HL-60 (cell line): ENCODE measurements around the gene PLLP.

ENCODE experiments used
- DNase-seq, 2 experiments: peaks; one replicate each; pipeline ENCODE4 v3.0.0-alpha.2; 2010 to 2020; ENCODE audit warnings: low read depth in 1 of 2, low spot score in 1 of 2
- H3K27ac ChIP-seq: fragments of 250-450 bp; sonication (Bioruptor Pico); replicated peaks from 2 replicates; pipeline ENCODE4 v1.5.1; 2020; ENCODE audit warnings: mild to moderate bottlenecking, moderate library complexity
- H3K27me3 ChIP-seq: fragments of 250-450 bp; sonication (Bioruptor Pico); 2 replicates; pipeline ENCODE4 v1.5.1; 2021; ENCODE audit warnings: mild to moderate bottlenecking, moderate library complexity; ENCODE audit not compliant: insufficient read depth, poor library complexity, severe bottlenecking
- H3K4me3 ChIP-seq: replicated peaks from 2 replicates; pipeline ENCODE4 v1.5.1; 2011; ENCODE audit warnings: mild to moderate bottlenecking, control low read depth, low read length; ENCODE audit not compliant: insufficient read depth
- CTCF ChIP-seq: IDR thresholded peaks from one replicate; pipeline ENCODE4 v1.5.1; 2011; ENCODE audit warnings: low read length, control low read depth, inconsistent platforms; ENCODE audit not compliant: insufficient read depth
- GABPA ChIP-seq: IDR thresholded peaks from 2 replicates; pipeline ENCODE4 v1.6.1; 2012; ENCODE audit warnings: low read depth
- POLR2AphosphoS5 ChIP-seq: IDR thresholded peaks from 2 replicates; pipeline ENCODE4 v1.6.1; 2012; ENCODE audit warnings: low read depth
- SPI1 ChIP-seq: IDR thresholded peaks from 2 replicates; pipeline ENCODE4 v1.6.1; 2012; ENCODE audit warnings: low read depth, mild to moderate bottlenecking, borderline replicate concordance
- TF ChIP-seq, protein P1 (sequence below): IDR thresholded peaks from 2 replicates; pipeline ENCODE4 v1.6.1; 2012; ENCODE audit warnings: low read depth; ENCODE audit not compliant: insufficient replicate concordance

Gene PLLP

DNA sequence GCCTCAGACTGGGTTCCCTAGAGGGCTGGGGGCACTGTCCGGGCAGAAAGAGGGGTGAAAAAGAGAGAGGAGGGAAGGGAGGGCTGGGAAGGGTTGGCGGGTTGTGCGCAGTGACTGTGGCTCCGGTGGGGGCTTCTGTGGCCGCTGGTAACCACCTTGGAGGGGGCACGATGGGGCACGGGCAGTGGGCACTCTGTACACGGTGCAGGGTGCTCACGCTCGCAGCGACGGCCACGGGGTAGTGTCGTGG, 588 bp downstream of the PLLP start:
- no peak overlapping the region for H3K27ac ChIP-seq
- DNase-seq, result no peak
- TF ChIP-seq SPI1, result no peak
- no peak for TF ChIP-seq CTCF
- TF ChIP-seq POLR2AphosphoS5, result no peak
- TF ChIP-seq, protein P1, sequence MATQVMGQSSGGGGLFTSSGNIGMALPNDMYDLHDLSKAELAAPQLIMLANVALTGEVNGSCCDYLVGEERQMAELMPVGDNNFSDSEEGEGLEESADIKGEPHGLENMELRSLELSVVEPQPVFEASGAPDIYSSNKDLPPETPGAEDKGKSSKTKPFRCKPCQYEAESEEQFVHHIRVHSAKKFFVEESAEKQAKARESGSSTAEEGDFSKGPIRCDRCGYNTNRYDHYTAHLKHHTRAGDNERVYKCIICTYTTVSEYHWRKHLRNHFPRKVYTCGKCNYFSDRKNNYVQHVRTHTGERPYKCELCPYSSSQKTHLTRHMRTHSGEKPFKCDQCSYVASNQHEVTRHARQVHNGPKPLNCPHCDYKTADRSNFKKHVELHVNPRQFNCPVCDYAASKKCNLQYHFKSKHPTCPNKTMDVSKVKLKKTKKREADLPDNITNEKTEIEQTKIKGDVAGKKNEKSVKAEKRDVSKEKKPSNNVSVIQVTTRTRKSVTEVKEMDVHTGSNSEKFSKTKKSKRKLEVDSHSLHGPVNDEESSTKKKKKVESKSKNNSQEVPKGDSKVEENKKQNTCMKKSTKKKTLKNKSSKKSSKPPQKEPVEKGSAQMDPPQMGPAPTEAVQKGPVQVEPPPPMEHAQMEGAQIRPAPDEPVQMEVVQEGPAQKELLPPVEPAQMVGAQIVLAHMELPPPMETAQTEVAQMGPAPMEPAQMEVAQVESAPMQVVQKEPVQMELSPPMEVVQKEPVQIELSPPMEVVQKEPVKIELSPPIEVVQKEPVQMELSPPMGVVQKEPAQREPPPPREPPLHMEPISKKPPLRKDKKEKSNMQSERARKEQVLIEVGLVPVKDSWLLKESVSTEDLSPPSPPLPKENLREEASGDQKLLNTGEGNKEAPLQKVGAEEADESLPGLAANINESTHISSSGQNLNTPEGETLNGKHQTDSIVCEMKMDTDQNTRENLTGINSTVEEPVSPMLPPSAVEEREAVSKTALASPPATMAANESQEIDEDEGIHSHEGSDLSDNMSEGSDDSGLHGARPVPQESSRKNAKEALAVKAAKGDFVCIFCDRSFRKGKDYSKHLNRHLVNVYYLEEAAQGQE, result no peak
- no peak for TF ChIP-seq GABPA
- peaks cover 32% of the 10 kb centered on the region for H3K27me3 ChIP-seq
- no peak overlapping the region for H3K4me3 ChIP-seq

GRCh38 chr16:57283214-57283958, 1.1 kb downstream of the PLLP start:
- Histone ChIP-seq H3K27ac (no peak overlapping the region), H3K27me3 (peaks cover 32% of the 10 kb centered on the region), H3K4me3 (no peak overlapping the region)
- no peak for DNase-seq
- no peak for TF ChIP-seq GABPA
- no peak for TF ChIP-seq CTCF
- no peak for TF ChIP-seq POLR2AphosphoS5
- no peak for TF ChIP-seq SPI1
- TF ChIP-seq, protein P1, result no peak

- Histone ChIP-seq H3K27me3 (peaks cover 32% of the 10 kb centered on the region), H3K4me3 (no peak overlapping the region), H3K27ac (no peak overlapping the region)
- TF ChIP-seq, protein P1, result no peak
- no peak for TF ChIP-seq SPI1
- no peak for TF ChIP-seq POLR2AphosphoS5
- no peak for TF ChIP-seq CTCF
- TF ChIP-seq GABPA, result no peak
- DNase-seq, result no peak
Observed at GRCh38 chr16:57282510-57283213, 1.8 kb downstream of the PLLP start.
